Endothelial cell of umbilical vein (primary cell): Measurements from ENCODE around the gene MACROD2. TPM values are rescaled to one million over a fixed set of nuclear protein-coding genes. Genes with fewer than 3 reads are reported as not detected.

Experiments
- BruUV-seq: library from RNA; stranded (reverse); fragments of 400-500 nt; replicated peaks from 2 replicates; lab custom pipeline; 2021; lab: Mats Ljungman, UMichigan
- CTCF ChIA-PET: fragments of 300-600, 350-600 bp; sonication (Branson Sonifier 250); formaldehyde crosslinking; loops from one replicate; lab custom pipeline; 2021; ENCODE audit warnings: antibody characterized with exemption, inconsistent platforms; lab: Charles Lee
- POLR2A ChIA-PET: fragments of 300-600, 350-600 bp; sonication (Branson Sonifier 250); formaldehyde crosslinking; loops from one replicate; lab custom pipeline; 2021; ENCODE audit warnings: antibody characterized with exemption, inconsistent platforms; lab: Charles Lee
- DNase-seq: peaks from one replicate; pipeline ENCODE4 v3.0.0-alpha.2; 2011; ENCODE audit warnings: low read depth, low spot score
- FAIRE-seq: peaks from 2 replicates; lab custom pipeline; 2011; peaks lifted over from hg19 to GRCh38; lab: Jason Lieb, UNC
- H2AFZ ChIP-seq: 2 replicates; pipeline ENCODE4 v1.6.0; 2012; ENCODE audit warnings: low read depth, low read length, control low read depth, inconsistent platforms
- H3K27ac ChIP-seq: 2 replicates; pipeline ENCODE4 v1.5.1; 2011; ENCODE audit warnings: low read depth, mild to moderate bottlenecking, control low read depth, low read length, moderate library complexity; ENCODE audit not compliant: insufficient read depth
- H3K27me3 ChIP-seq, 2 experiments: 2 replicates each; pipeline versions ENCODE4 v1.6.0 to v1.6.1; 2011; ENCODE audit warnings: low read length in 2 of 2, mixed read lengths in 1 of 2; ENCODE audit not compliant: control insufficient read depth in 2 of 2, insufficient read depth in 2 of 2
- H3K36me3 ChIP-seq, 2 experiments: 2 replicates in 1 of 2; 3 replicates in 1 of 2; pipeline ENCODE4 v1.5.1; 2011; ENCODE audit warnings: low read length in 2 of 2, mild to moderate bottlenecking in 1 of 2, moderate library complexity in 1 of 2; ENCODE audit not compliant: control insufficient read depth in 2 of 2, insufficient read depth in 2 of 2; ENCODE audit errors: extremely low read depth in 1 of 2
- H3K4me1 ChIP-seq: 3 replicates; pipeline ENCODE4 v1.5.1; 2011; ENCODE audit warnings: mild to moderate bottlenecking, low read length; ENCODE audit not compliant: control insufficient read depth, insufficient read depth; ENCODE audit errors: extremely low read depth
- H3K4me2 ChIP-seq: 2 replicates; pipeline ENCODE4 v1.6.1; 2011; ENCODE audit warnings: low read length, control low read depth, mixed read lengths; ENCODE audit not compliant: insufficient read depth
- H3K4me3 ChIP-seq, 3 experiments: fragments of 200-600 bp in 1 of 3; sonication (generic), shearing (Covaris generic) in 1 of 3; replicated peaks in 1 of 3; 2 replicates each; pipeline ENCODE4 v1.5.1; 2011 to 2016; ENCODE audit warnings: control low read depth in 3 of 3, low read length in 3 of 3, mild to moderate bottlenecking in 2 of 3, inconsistent platforms in 1 of 3, low read depth in 1 of 3, moderate library complexity in 1 of 3; ENCODE audit not compliant: insufficient read depth in 1 of 3
- H3K79me2 ChIP-seq: 2 replicates; pipeline ENCODE4 v1.6.0; 2012; ENCODE audit warnings: low read length, inconsistent platforms; ENCODE audit not compliant: control insufficient read depth, insufficient read depth
- H3K9ac ChIP-seq: replicated peaks from 2 replicates; pipeline ENCODE3; 2011; ENCODE audit warnings: low read length, control low read depth; ENCODE audit not compliant: insufficient read depth; ENCODE audit errors: extremely low read depth
- H3K9me1 ChIP-seq: replicated peaks from 3 replicates; pipeline ENCODE4 v1.6.0; 2011; ENCODE audit warnings: mild to moderate bottlenecking, low read length; ENCODE audit not compliant: control insufficient read depth, insufficient read depth; ENCODE audit errors: extremely low read depth
- H3K9me3 ChIP-seq: replicated peaks from 2 replicates; pipeline ENCODE4 v1.5.1; 2012; ENCODE audit warnings: low read length, inconsistent platforms; ENCODE audit not compliant: control insufficient read depth, insufficient read depth
- H4K20me1 ChIP-seq: replicated peaks from 2 replicates; pipeline ENCODE3; 2011; ENCODE audit warnings: mild to moderate bottlenecking, low read length; ENCODE audit not compliant: control insufficient read depth, insufficient read depth; ENCODE audit errors: extremely low read depth
- CTCF ChIP-seq, 2 donors: IDR thresholded peaks; 1 replicate in 1 of 2; 2 replicates in 1 of 2; pipeline ENCODE4 v1.5.1; 2011; ENCODE audit warnings: low read length in 2 of 2, mild to moderate bottlenecking in 2 of 2, moderate library complexity in 2 of 2, control low read depth in 1 of 2, inconsistent platforms in 1 of 2, low read depth in 1 of 2; ENCODE audit not compliant: insufficient read depth in 1 of 2; ENCODE audit errors: extremely low read depth in 1 of 2
- EZH2 ChIP-seq: IDR thresholded peaks from 2 replicates; pipeline ENCODE4 v1.6.1; 2012; ENCODE audit warnings: borderline replicate concordance, low read depth, mild to moderate bottlenecking, moderate library complexity, low read length, inconsistent platforms; ENCODE audit not compliant: severe bottlenecking
- FOS ChIP-seq: IDR thresholded peaks from 2 replicates; pipeline ENCODE4 v1.6.1; 2011; ENCODE audit warnings: mild to moderate bottlenecking, low read length, moderate library complexity, borderline replicate concordance; ENCODE audit not compliant: insufficient read depth
- GATA2 ChIP-seq: IDR thresholded peaks from 2 replicates; pipeline ENCODE4 v1.7.0; 2011; ENCODE audit warnings: low read depth, mild to moderate bottlenecking, moderate library complexity, mixed read lengths, low read length; ENCODE audit not compliant: insufficient read length, insufficient read depth
- JUN ChIP-seq: IDR thresholded peaks from 2 replicates; pipeline ENCODE4 v1.6.1; 2011; ENCODE audit warnings: borderline replicate concordance, low read depth; ENCODE audit not compliant: insufficient read length, insufficient read depth
- MAX ChIP-seq: IDR thresholded peaks from 2 replicates; pipeline ENCODE4 v1.6.1; 2011; ENCODE audit not compliant: insufficient read depth, insufficient read length
- MYC ChIP-seq: IDR thresholded peaks from one replicate; pipeline ENCODE4 v1.6.1; 2011; ENCODE audit warnings: mild to moderate bottlenecking, low read depth, low read length
- POLR2A ChIP-seq: IDR thresholded peaks from 2 replicates; pipeline ENCODE4 v1.6.1; 2012; ENCODE audit warnings: low read depth, mild to moderate bottlenecking, control low read depth, low read length
- POLR2AphosphoS5 ChIP-seq: IDR thresholded peaks from 2 replicates; pipeline ENCODE4 v1.6.1; 2012; ENCODE audit warnings: low read depth, mild to moderate bottlenecking, control low read depth, low read length, moderate library complexity; ENCODE audit not compliant: insufficient read depth
- dilution Hi-C: fragments of 300-500 bp; cut with MboI; formaldehyde crosslinking; loops from one replicate; pipeline ENCODE4 v1.15.0; 2019; ENCODE audit warnings: low sequenced_read_pairs; ENCODE audit not compliant: extremely low pct_ligation_motif_present
- intact Hi-C: fragments of 100-400 bp; cut with micrococcal nuclease; formaldehyde crosslinking; loops from one replicate; pipeline ENCODE4 v1.10.0; 2022
- polyA plus RNA-seq, 4 experiments: library from polyadenylated mRNA; depleted of rRNA in 3 of 4; stranded (reverse) in 3 of 4; unstranded in 1 of 4; fragments of >200 nt; gene quantifications; 2 replicates each; pipeline versions ENCODE4 v1.2.1 to v1.2.3, GENCODE V29; 2011 to 2012; ENCODE audit warnings: missing spikeins in 1 of 4
- total RNA-seq: library from RNA; stranded (reverse); gene quantifications from 2 replicates; pipeline ENCODE4 v1.2.3, GENCODE V29; 2021

The MACROD2 gene
- total and polyA plus RNA-seq, 2 donors (not counting 3 experiments of a cell fraction or from before 2014, with no cell fraction given) = 0.11 to 0.73 TPM

- Histone ChIP-seq H3K4me2 (no peak overlapping the region), H3K9ac (no peak overlapping the region), H3K9me1 (no peaks in the 10 kb centered on the region), H3K4me3 (no peak overlapping the region), H2AFZ (no peak overlapping the region), H3K4me1 (no peaks in the 10 kb centered on the region), H3K9me3 (no peaks in the 10 kb centered on the region), H3K36me3 (no peaks in the 10 kb centered on the region), H3K79me2 (no peaks in the 10 kb centered on the region), H3K27ac (no peak overlapping the region), H3K27me3 (no peaks in the 10 kb centered on the region), H4K20me1 (no peaks in the 10 kb centered on the region)
- DNase-seq = no peak
- no TSS peak for BruUV-seq
- dilution Hi-C loops (no loop called here), intact Hi-C loops (no loop called here)
- CTCF ChIA-PET = no interaction called here
- POLR2A ChIA-PET = no interaction called here
- FAIRE-seq = no peak
- TF ChIP-seq MAX (no peak), POLR2A (no peak), POLR2AphosphoS5 (no peak), CTCF (IDR thresholded peaks at IDR 0.05; ENCODE audit: extremely low read depth in 1 of 2, insufficient read depth in 1 of 2, low read depth in 1 of 2, low read length in 2 of 2) (no peak), JUN (no peak), MYC (no peak), GATA2 (no peak), FOS (no peak), EZH2 (no peak)
These were observed 1863.7 kb downstream of the MACROD2 start for GRCh38 chr20:15859061-15859460.
